K562 (cell line): Measurements from ENCODE around the gene P2RY14.

ENCODE experiments used
- ADNP ChIP-seq: fragments of 200-800 bp; sonication (Bioruptor generic); IDR thresholded peaks from 2 replicates; pipeline ENCODE4 v1.6.1; 2016; ENCODE audit warnings: missing genetic modification characterization, missing compliant biosample characterization
- CTCF ChIP-seq, 3 experiments: IDR thresholded peaks in 2 of 3; conservative IDR thresholded peaks in 1 of 3; 2 replicates each; pipeline ENCODE4 v1.5.1; 2011 to 2012; ENCODE audit warnings: low read length in 3 of 3, mild to moderate bottlenecking in 3 of 3, control low read depth in 2 of 3, improper control_type of control experiment in 1 of 3, inconsistent platforms in 1 of 3, low read depth in 1 of 3, mixed read lengths in 1 of 3, moderate library complexity in 1 of 3; ENCODE audit not compliant: insufficient read depth in 2 of 3
- MCM3 ChIP-seq: fragments of 450-650 bp; IDR thresholded peaks from 2 replicates; pipeline ENCODE4 v1.6.1; 2016
- RBBP5 ChIP-seq: fragments of 200-600 bp; sonication (generic); IDR thresholded peaks from 2 replicates; pipeline ENCODE4 v1.6.1; 2012; ENCODE audit warnings: borderline replicate concordance, mild to moderate bottlenecking, low read length, control low read depth, inconsistent platforms; ENCODE audit not compliant: insufficient read depth, poor library complexity, severe bottlenecking
- U2AF2 ChIP-seq: fragments of 200-400 bp; formaldehyde crosslinking; optimal IDR thresholded peaks from 2 replicates; pipeline ENCODE3; 2017; ENCODE audit warnings: low read depth, mild to moderate bottlenecking, low read length
- USF1 ChIP-seq: sonication (generic); formaldehyde crosslinking; IDR thresholded peaks from 2 replicates; pipeline ENCODE4 v1.9.0; 2022; ENCODE audit warnings: mild to moderate bottlenecking, missing genetic modification reagents
- ZBTB43 ChIP-seq: sonication (generic); formaldehyde crosslinking; IDR thresholded peaks from 2 replicates; pipeline ENCODE4 v1.8.0; 2023; ENCODE audit warnings: mild to moderate bottlenecking, missing genetic modification reagents
- ZNF274 ChIP-seq: IDR thresholded peaks from 2 replicates; pipeline ENCODE4 v1.6.1; 2011; ENCODE audit warnings: low read depth, mild to moderate bottlenecking, low read length, moderate library complexity, borderline replicate concordance
- ZNF639 ChIP-seq, 2 experiments: fragments of 200-800 bp in 1 of 2; sonication (Bioruptor generic) in 1 of 2; sonication (generic) in 1 of 2; formaldehyde crosslinking in 1 of 2; IDR thresholded peaks in 1 of 2; conservative IDR thresholded peaks in 1 of 2; 2 replicates each; pipeline versions ENCODE4 v1.5.0 to v1.6.1; 2016 to 2020; ENCODE audit warnings: missing compliant biosample characterization in 1 of 2, missing genetic modification characterization in 1 of 2, missing genetic modification reagents in 1 of 2

- no peak for TF ChIP-seq ZNF274
- TF ChIP-seq ZBTB43 (CRISPR knock-in tag), result no peak
- TF ChIP-seq U2AF2, result no peak
- no peak for TF ChIP-seq MCM3
- no peak for TF ChIP-seq CTCF (IDR thresholded peaks at IDR 0.05 in 2 of 3, conservative IDR thresholded peaks at IDR 0.05 in 1 of 3; ENCODE audit: insufficient read depth in 2 of 3, low read depth in 1 of 3, low read length in 3 of 3)
- TF ChIP-seq ZNF639 (CRISPR knock-in tag; conservative IDR thresholded peaks at IDR 0.05 in 1 of 2, IDR thresholded peaks at IDR 0.05 in 1 of 2), result no peak
- no peak for TF ChIP-seq ADNP
- TF ChIP-seq USF1 (CRISPR knock-in tag), result no peak
- no peak for TF ChIP-seq RBBP5
These were observed 107.1 kb downstream of the P2RY14 start for GRCh38 chr3:151171145-151171757.
